ENCODE results near the gene AHSP. TPM values are rescaled to one million over a fixed set of nuclear protein-coding genes. Genes with fewer than 3 reads are reported as not detected.
"Not testable (repeated sequence)": the region's sequence is repeated elsewhere in the genome, so short reads cannot be mapped to it uniquely, and the experiment has no call there.

The AHSP gene
- total RNA-seq, 1 experiment from 2014 or later, result not detected

DNA sequence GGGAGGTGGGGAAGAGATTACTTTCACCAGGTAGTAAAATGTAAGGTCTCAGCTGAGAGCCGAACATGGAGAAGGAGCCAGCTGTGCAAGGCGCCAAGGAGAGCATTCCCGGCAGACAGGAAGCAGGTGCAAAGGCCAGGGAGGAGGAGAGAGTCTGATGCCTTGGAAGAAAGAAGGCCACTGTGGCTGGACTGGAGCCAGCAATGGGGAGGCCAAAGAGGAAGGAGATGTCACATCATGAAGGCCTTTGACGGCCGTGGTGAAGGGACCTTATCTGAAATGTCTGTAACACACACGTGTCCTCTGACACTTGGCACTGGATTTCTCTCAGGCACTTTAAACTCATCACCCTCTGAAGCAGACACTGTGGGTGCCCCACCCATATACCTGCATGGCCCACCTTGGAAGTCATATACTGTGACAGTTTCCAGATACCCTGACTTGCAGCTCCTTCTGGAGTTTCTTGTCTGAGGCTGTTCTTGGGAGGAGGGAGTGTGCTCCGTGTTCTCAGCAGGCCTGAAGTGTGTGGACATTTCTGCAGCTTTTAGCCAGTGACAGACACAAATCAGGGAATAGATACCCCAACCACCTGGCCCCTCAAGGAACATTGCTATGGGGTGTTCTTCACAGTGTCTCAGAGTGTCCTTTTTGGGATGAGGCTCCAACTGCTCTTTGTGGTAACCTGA is 46.7 kb upstream of the AHSP start:
- Histone ChIP-seq H4K20me1 (ENCODE audit: insufficient read depth) (no peaks in the 10 kb centered on the region), H3K4me3 (no peak overlapping the region), H3K36me3 (ENCODE audit: low read depth) (no peaks in the 10 kb centered on the region), H3K4me1 (replicated peaks; ENCODE audit: insufficient read depth) (peaks cover 15% of the 10 kb centered on the region), H3K9me2 (ENCODE audit: insufficient read depth) (no peaks in the 10 kb centered on the region), H3K27me3 (ENCODE audit: insufficient read depth, low read depth) (0 out of 2 replicates have a peak, but pooled peaks cover 4% of the 10 kb centered on the region), H3F3A (ENCODE audit: insufficient read depth, low read depth) (peaks cover 19% of the 10 kb centered on the region), H3K9me3 (ENCODE audit: insufficient read depth, low read depth) (no peaks in the 10 kb centered on the region), H3K27ac (no peak overlapping the region), H3K79me2 (ENCODE audit: low read depth) (no peaks in the 10 kb centered on the region), H3K4me2 (no peak overlapping the region), H2AFZ (no peak overlapping the region)
- ChIA-PET POLR2A (ENCODE audit: unreplicated experiment) (no interaction called here), CTCF (no interaction called here)
- DNase-seq, result no peak
- intact Hi-C loops (cut with micrococcal nuclease; ENCODE audit: unreplicated experiment), result no loop called here
- no peak for TF ChIP-seq EZH2 (IDR thresholded peaks at IDR 0.05; ENCODE audit: low read depth)
- TF ChIP-seq, protein P1, sequence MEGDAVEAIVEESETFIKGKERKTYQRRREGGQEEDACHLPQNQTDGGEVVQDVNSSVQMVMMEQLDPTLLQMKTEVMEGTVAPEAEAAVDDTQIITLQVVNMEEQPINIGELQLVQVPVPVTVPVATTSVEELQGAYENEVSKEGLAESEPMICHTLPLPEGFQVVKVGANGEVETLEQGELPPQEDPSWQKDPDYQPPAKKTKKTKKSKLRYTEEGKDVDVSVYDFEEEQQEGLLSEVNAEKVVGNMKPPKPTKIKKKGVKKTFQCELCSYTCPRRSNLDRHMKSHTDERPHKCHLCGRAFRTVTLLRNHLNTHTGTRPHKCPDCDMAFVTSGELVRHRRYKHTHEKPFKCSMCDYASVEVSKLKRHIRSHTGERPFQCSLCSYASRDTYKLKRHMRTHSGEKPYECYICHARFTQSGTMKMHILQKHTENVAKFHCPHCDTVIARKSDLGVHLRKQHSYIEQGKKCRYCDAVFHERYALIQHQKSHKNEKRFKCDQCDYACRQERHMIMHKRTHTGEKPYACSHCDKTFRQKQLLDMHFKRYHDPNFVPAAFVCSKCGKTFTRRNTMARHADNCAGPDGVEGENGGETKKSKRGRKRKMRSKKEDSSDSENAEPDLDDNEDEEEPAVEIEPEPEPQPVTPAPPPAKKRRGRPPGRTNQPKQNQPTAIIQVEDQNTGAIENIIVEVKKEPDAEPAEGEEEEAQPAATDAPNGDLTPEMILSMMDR (conservative IDR thresholded peaks at IDR 0.05), result no peak
- BruUV-seq (replicated peaks), result no TSS peak

DNA sequence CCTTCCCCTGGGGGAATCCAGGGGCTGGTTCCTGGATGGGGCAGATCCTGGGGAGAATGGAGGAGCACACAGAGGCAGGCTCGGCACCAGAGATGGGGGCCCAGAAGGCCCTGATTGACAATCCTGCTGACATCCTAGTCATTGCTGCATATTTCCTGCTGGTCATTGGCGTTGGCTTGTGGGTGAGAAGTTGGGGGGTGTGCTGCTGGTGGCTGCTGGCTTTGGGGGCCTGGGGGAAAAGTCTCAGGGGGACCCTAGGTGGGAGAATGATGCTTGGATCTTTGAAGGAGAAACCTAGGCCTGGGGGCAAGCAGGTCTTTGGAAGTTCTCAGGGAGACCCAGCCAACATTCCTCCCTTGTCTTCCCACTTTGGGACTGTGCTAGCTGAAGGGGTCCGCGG is 44.6 kb upstream of the AHSP start, which contains the start of gene SLC5A2:
SLC5A2 (plus strand) TSS at position 43 of the 400 bp plus-strand sequence; CDS start at position 57, 14 bp downstream.
- no peak for DNase-seq
- Histone ChIP-seq H3K36me3 (ENCODE audit: low read depth) (no peaks in the 10 kb centered on the region), H3F3A (ENCODE audit: insufficient read depth, low read depth) (peaks cover 9% of the 10 kb centered on the region), H3K4me2 (no peak within 1 kb of the TSS), H3K4me1 (replicated peaks; ENCODE audit: insufficient read depth) (peaks cover 17% of the 10 kb centered on the region), H4K20me1 (ENCODE audit: insufficient read depth) (no peaks in the 10 kb centered on the region), H3K27me3 (ENCODE audit: insufficient read depth, low read depth) (0 out of 2 replicates have a peak, but pooled peaks cover 4% of the 10 kb centered on the region), H2AFZ (no peak within 1 kb of the TSS), H3K9me2 (ENCODE audit: insufficient read depth) (no peaks in the 10 kb centered on the region), H3K4me3 (no peak within 1 kb of the TSS), H3K79me2 (ENCODE audit: low read depth) (no peaks in the 10 kb centered on the region), H3K27ac (no peak within 1 kb of the TSS), H3K9me3 (ENCODE audit: insufficient read depth, low read depth) (no peaks in the 10 kb centered on the region)
- POLR2A ChIA-PET (ENCODE audit: unreplicated experiment), result no interaction called here
- no TSS peak for BruUV-seq (replicated peaks)
- CTCF ChIA-PET, result no interaction called here
- intact Hi-C loops (cut with micrococcal nuclease; ENCODE audit: unreplicated experiment), result no loop called here
- TF ChIP-seq, protein P1 (conservative IDR thresholded peaks at IDR 0.05), result no peak
- no peak for TF ChIP-seq EZH2 (IDR thresholded peaks at IDR 0.05; ENCODE audit: low read depth)

DNA sequence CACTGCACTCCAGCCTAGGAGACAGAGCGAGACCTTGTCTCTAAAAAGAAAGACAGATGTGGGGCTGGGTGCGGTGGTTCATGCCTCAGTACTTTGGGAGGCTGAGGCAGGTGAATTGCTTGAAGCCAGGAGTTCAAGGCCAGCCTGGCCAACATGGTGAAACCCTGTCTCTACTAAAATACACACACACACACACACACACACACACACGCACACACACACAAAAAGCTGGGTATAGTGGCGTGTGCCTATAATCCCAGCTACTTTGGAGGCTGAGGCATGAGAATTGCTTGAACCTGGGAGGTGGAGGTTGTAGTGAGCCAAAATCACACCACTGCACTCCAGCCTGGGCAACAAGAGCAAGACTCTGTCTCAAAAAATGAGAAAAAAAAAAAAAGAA is 43.7 kb upstream of the AHSP start:
- H3K4me2 ChIP-seq; DNase-seq; BruUV-seq (replicated peaks); POLR2A ChIA-PET (ENCODE audit: unreplicated experiment); H3K9me2 ChIP-seq (ENCODE audit: insufficient read depth); H3K9me3 ChIP-seq (ENCODE audit: insufficient read depth, low read depth); H2AFZ ChIP-seq; H3K79me2 ChIP-seq (ENCODE audit: low read depth); H3F3A ChIP-seq (ENCODE audit: insufficient read depth, low read depth); H3K36me3 ChIP-seq (ENCODE audit: low read depth); intact Hi-C loops (cut with micrococcal nuclease; ENCODE audit: unreplicated experiment); H3K4me1 ChIP-seq (replicated peaks; ENCODE audit: insufficient read depth); CTCF ChIA-PET; H3K27me3 ChIP-seq (ENCODE audit: insufficient read depth, low read depth); H3K27ac ChIP-seq; H3K4me3 ChIP-seq; H4K20me1 ChIP-seq (ENCODE audit: insufficient read depth): not testable (repeated sequence)

Data from PC-9 (cell line).